HCT116 (cell line): ENCODE data around the gene KCNC3. TPM values are rescaled to one million over a fixed set of nuclear protein-coding genes. Genes with fewer than 3 reads are reported as not detected.

ENCODE experiments used
- ATAC-seq: fragments of 200-7000 bp; cut with Tn5 transposase; 2 replicates; pipeline ENCODE4 v1.9.1; 2020; ENCODE audit warnings: mild to moderate bottlenecking, moderate library complexity
- BruUV-seq: library from RNA; stranded (reverse); fragments of 400-500 nt; replicated peaks from 2 replicates; lab custom pipeline; 2021; lab: Mats Ljungman, UMichigan
- CTCF ChIA-PET: fragments of 300-600 bp; sonication (Branson Sonifier 250); formaldehyde crosslinking; loops from one replicate; lab custom pipeline; 2021; ENCODE audit warnings: antibody characterized with exemption; lab: Charles Lee
- POLR2A ChIA-PET: fragments of 300-600, 350-600 bp; sonication (Branson Sonifier 250); formaldehyde crosslinking; loops from one replicate; lab custom pipeline; 2021; ENCODE audit warnings: antibody characterized with exemption; lab: Charles Lee
- RAD21 ChIA-PET, 2 experiments: fragments of 300-600 bp; sonication (Branson Sonifier 250); formaldehyde crosslinking; loops; one replicate each; lab custom pipeline; 2023; ENCODE audit warnings: low total read pairs in 2 of 2; ENCODE audit not compliant: uncharacterized antibody in 2 of 2, unreplicated experiment in 2 of 2, low non-redundant PET in 1 of 2; lab: Charles Lee
- DNase-seq: peaks from one replicate; pipeline ENCODE4 v3.0.0-alpha.2; 2010; ENCODE audit warnings: low read depth, low spot score
- H2AFZ ChIP-seq: fragments of 200-600 bp; shearing (Covaris generic), sonication (generic); 2 replicates; pipeline ENCODE4 v1.6.1; 2017; ENCODE audit warnings: low read depth, mixed run types, mixed read lengths, antibody characterized with exemption, low read length; ENCODE audit not compliant: poor library complexity, severe bottlenecking
- H3K27ac ChIP-seq: 2 replicates; pipeline ENCODE4 v1.5.1; 2012; ENCODE audit warnings: low read depth, low read length
- H3K27me3 ChIP-seq: fragments of 200-600 bp; sonication (generic); 2 replicates; pipeline ENCODE4 v1.6.1; 2016; ENCODE audit warnings: mixed run types, low read length, mixed read lengths; ENCODE audit not compliant: insufficient read depth
- H3K36me3 ChIP-seq, 2 experiments: fragments of 200-500 bp in 1 of 2; fragments of 200-600 bp in 1 of 2; sonication (Bioruptor generic) in 1 of 2; sonication (generic) in 1 of 2; 2 replicates each; pipeline versions ENCODE4 v1.5.1 to v1.6.1; 2014 to 2016; ENCODE audit warnings: low read length in 2 of 2, inconsistent platforms in 1 of 2, mixed read lengths in 1 of 2, mixed run types in 1 of 2; ENCODE audit not compliant: insufficient read depth in 2 of 2, control insufficient read depth in 1 of 2
- H3K4me1 ChIP-seq, 2 experiments: fragments of 200-600 bp in 1 of 2; sonication (generic) in 1 of 2; 2 replicates each; pipeline versions ENCODE4 v1.5.1 to v1.6.1; 2012 to 2017; ENCODE audit warnings: low read length in 2 of 2, inconsistent platforms in 1 of 2, mild to moderate bottlenecking in 1 of 2, mixed read lengths in 1 of 2, mixed run types in 1 of 2, moderate library complexity in 1 of 2; ENCODE audit not compliant: insufficient read depth in 2 of 2, control insufficient read depth in 1 of 2
- H3K4me2 ChIP-seq: fragments of 200-600 bp; sonication (generic); 2 replicates; pipeline ENCODE4 v1.6.1; 2017; ENCODE audit warnings: mixed run types, low read length, mixed read lengths
- H3K4me3 ChIP-seq, 2 experiments: fragments of 200-600 bp in 1 of 2; sonication (generic) in 1 of 2; replicated peaks in 1 of 2; 2 replicates each; pipeline ENCODE4 v1.5.1; 2011 to 2016; ENCODE audit warnings: low read length in 2 of 2, control low read depth in 1 of 2, low read depth in 1 of 2, mild to moderate bottlenecking in 1 of 2, mixed read lengths in 1 of 2, mixed run types in 1 of 2
- H3K79me2 ChIP-seq: fragments of 200-600 bp; sonication (generic); 2 replicates; pipeline ENCODE4 v1.6.1; 2017; ENCODE audit warnings: mild to moderate bottlenecking, mixed run types, low read length, moderate library complexity, mixed read lengths; ENCODE audit not compliant: insufficient read depth
- H3K9ac ChIP-seq: fragments of 200-600 bp; sonication (generic); 2 replicates; pipeline ENCODE4 v1.6.1; 2016; ENCODE audit warnings: low read length, mixed read lengths
- H3K9me2 ChIP-seq: fragments of 200-600 bp; sonication (generic), shearing (Covaris generic); 2 replicates; pipeline ENCODE4 v1.6.1; 2017; ENCODE audit warnings: mixed run types, mild to moderate bottlenecking, moderate library complexity; ENCODE audit not compliant: insufficient read depth
- H3K9me3 ChIP-seq, 2 experiments: fragments of 200-500 bp in 1 of 2; fragments of 200-600 bp in 1 of 2; sonication (Bioruptor generic) in 1 of 2; sonication (generic) in 1 of 2; 2 replicates each; pipeline ENCODE4 v1.6.1; 2014 to 2017; ENCODE audit warnings: low read length in 2 of 2, mixed read lengths in 2 of 2, inconsistent platforms in 1 of 2, low read depth in 1 of 2, mild to moderate bottlenecking in 1 of 2, mixed run types in 1 of 2, moderate library complexity in 1 of 2; ENCODE audit not compliant: control insufficient read depth in 1 of 2, insufficient read depth in 1 of 2
- H4K20me1 ChIP-seq: fragments of 200-600 bp; sonication (generic), shearing (Covaris generic); 2 replicates; pipeline ENCODE4 v1.6.1; 2017; ENCODE audit warnings: mixed run types, mild to moderate bottlenecking, moderate library complexity; ENCODE audit not compliant: insufficient read depth
- CEBPB ChIP-seq: IDR thresholded peaks from 2 replicates; pipeline ENCODE4 v1.6.1; 2012; ENCODE audit warnings: low read depth
- CTCF ChIP-seq, 3 experiments: fragments of 200-600 bp in 1 of 3; sonication (generic) in 1 of 3; IDR thresholded peaks in 2 of 3; conservative IDR thresholded peaks in 1 of 3; 2 replicates each; pipeline ENCODE4 v1.5.1; 2012 to 2017; ENCODE audit warnings: low read depth in 2 of 3, low read length in 2 of 3, antibody characterized with exemption in 1 of 3, borderline replicate concordance in 1 of 3, control low read depth in 1 of 3, mild to moderate bottlenecking in 1 of 3, mixed read lengths in 1 of 3, mixed run types in 1 of 3, moderate library complexity in 1 of 3; ENCODE audit not compliant: insufficient read depth in 1 of 3
- EZH2 ChIP-seq: fragments of 200-600 bp; sonication (generic); IDR thresholded peaks from 2 replicates; pipeline ENCODE4 v1.6.1; 2017; ENCODE audit warnings: antibody characterized with exemption, mixed run types
- FOSL1 ChIP-seq: IDR thresholded peaks from 2 replicates; pipeline ENCODE4 v1.6.1; 2012; ENCODE audit warnings: low read depth
- POLR2A ChIP-seq: IDR thresholded peaks from 2 replicates; pipeline ENCODE4 v1.7.0; 2011; ENCODE audit warnings: borderline replicate concordance; ENCODE audit not compliant: insufficient read depth, insufficient read length; ENCODE audit errors: extremely low read depth
- POLR2AphosphoS5 ChIP-seq: IDR thresholded peaks from 2 replicates; pipeline ENCODE4 v1.6.1; 2011; ENCODE audit warnings: mild to moderate bottlenecking, low read depth, low read length, moderate library complexity
- REST ChIP-seq: IDR thresholded peaks from 2 replicates; pipeline ENCODE4 v1.6.1; 2012; ENCODE audit warnings: low read depth
- SP1 ChIP-seq: IDR thresholded peaks from 2 replicates; pipeline ENCODE4 v1.6.1; 2012; ENCODE audit warnings: low read depth
- SRF ChIP-seq: IDR thresholded peaks from 2 replicates; pipeline ENCODE4 v1.6.1; 2012; ENCODE audit warnings: low read depth
- TCF7L2 ChIP-seq: IDR thresholded peaks from 2 replicates; pipeline ENCODE4 v1.7.0; 2011; ENCODE audit warnings: borderline replicate concordance, inconsistent platforms; ENCODE audit not compliant: insufficient read depth, insufficient read length; ENCODE audit errors: extremely low read depth
- YY1 ChIP-seq: IDR thresholded peaks from 2 replicates; pipeline ENCODE4 v1.6.1; 2011; ENCODE audit warnings: low read length, low read depth, moderate library complexity, mild to moderate bottlenecking; ENCODE audit not compliant: insufficient replicate concordance; ENCODE audit errors: extremely low read depth
- ZBTB33 ChIP-seq: IDR thresholded peaks from 2 replicates; pipeline ENCODE4 v1.6.1; 2011; ENCODE audit warnings: mild to moderate bottlenecking, low read length, moderate library complexity; ENCODE audit not compliant: insufficient replicate concordance; ENCODE audit errors: extremely low read depth
- ZFX ChIP-seq: fragments of 450-650 bp; IDR thresholded peaks from 2 replicates; pipeline ENCODE4 v1.6.1; 2017
- ZNF274 ChIP-seq: fragments of 200-500 bp; sonication (Bioruptor generic); IDR thresholded peaks from 2 replicates; pipeline ENCODE4 v1.6.1; 2014; ENCODE audit warnings: mild to moderate bottlenecking, low read depth, low read length, inconsistent platforms
- intact Hi-C: fragments of 100-400 bp; cut with micrococcal nuclease; formaldehyde crosslinking; loops from 2 replicates; pipeline ENCODE4 v1.10.0; 2022
- total RNA-seq: library from RNA; stranded (reverse); gene quantifications from one replicate; pipeline ENCODE4 v1.2.1, GENCODE V29; 2021; ENCODE audit not compliant: unreplicated experiment

KCNC3 gene
- total RNA-seq, 1 experiment from 2014 or later = 6.9 TPM

GRCh38 chr19:50322931-50323781 is 6.0 kb downstream of the KCNC3 start:
- no peak for TF ChIP-seq FOSL1
- TF ChIP-seq YY1 = no peak
- TF ChIP-seq ZNF274 = no peak
- no peak for TF ChIP-seq POLR2AphosphoS5
- no peak for TF ChIP-seq CEBPB
- TF ChIP-seq ZFX = no peak
- no peak for TF ChIP-seq TCF7L2
- TF ChIP-seq CTCF (IDR thresholded peaks at IDR 0.05 in 2 of 3, conservative IDR thresholded peaks at IDR 0.05 in 1 of 3; ENCODE audit: borderline replicate concordance in 1 of 3, insufficient read depth in 1 of 3, low read depth in 2 of 3, low read length in 2 of 3) = no peak
- no peak for TF ChIP-seq POLR2A
- no peak for TF ChIP-seq REST
- no peak for TF ChIP-seq SP1
- TF ChIP-seq EZH2 = no peak
- no peak for TF ChIP-seq ZBTB33
- TF ChIP-seq SRF = no peak
- Histone ChIP-seq H3K4me3 (no peak overlapping the region), H3K9ac (no peak overlapping the region), H2AFZ (no peak overlapping the region), H3K4me2 (no peak overlapping the region), H3K36me3 (peaks cover 2 to 6% of the 10 kb centered on the region in 2 experiments; a peak in 2 of 4 replicates), H3K79me2 (peaks cover 3% of the 10 kb centered on the region; the same call in 1 of the 2 replicates), H3K27me3 (no peaks in the 10 kb centered on the region), H3K9me3 (no peaks in the 10 kb centered on the region), H3K27ac (no peak overlapping the region), H4K20me1 (no peaks in the 10 kb centered on the region), H3K4me1 (peaks cover 7 to 27% of the 10 kb centered on the region in 2 experiments; a peak in 3 of 4 replicates), H3K9me2 (no peaks in the 10 kb centered on the region)
- intact Hi-C loops = no loop called here
- ChIA-PET RAD21 (no interaction called here), CTCF (no interaction called here), POLR2A (no interaction called here)
- DNase-seq (no peak), ATAC-seq (no peak)
- no TSS peak for BruUV-seq
